Hepatocyte (in vitro differentiated cells): Measurements from ENCODE around the gene HK3.

Source experiments
- EZH2 ChIP-seq: fragments of 200-600 bp; sonication (generic); IDR thresholded peaks from 2 replicates; pipeline ENCODE4 v1.6.1; 2016; ENCODE audit warnings: antibody characterized with exemption, mild to moderate bottlenecking, borderline replicate concordance
- EZH2phosphoT487 ChIP-seq: fragments of 200-600 bp; sonication (generic); IDR thresholded peaks from one replicate; pipeline ENCODE4 v1.6.1; 2018; ENCODE audit warnings: antibody characterized with exemption, mild to moderate bottlenecking, low read depth, moderate library complexity; ENCODE audit not compliant: unreplicated experiment, severe bottlenecking
- TF ChIP-seq, protein P1 (sequence below): fragments of 200-600 bp; sonication (generic); IDR thresholded peaks from 2 replicates; pipeline ENCODE4 v1.5.1; 2016; ENCODE audit warnings: antibody characterized with exemption, mild to moderate bottlenecking; ENCODE audit not compliant: poor library complexity

GRCh38 chr5:176860381-176860780 lies 38.8 kb downstream of the HK3 start:
- TF ChIP-seq, protein P1, sequence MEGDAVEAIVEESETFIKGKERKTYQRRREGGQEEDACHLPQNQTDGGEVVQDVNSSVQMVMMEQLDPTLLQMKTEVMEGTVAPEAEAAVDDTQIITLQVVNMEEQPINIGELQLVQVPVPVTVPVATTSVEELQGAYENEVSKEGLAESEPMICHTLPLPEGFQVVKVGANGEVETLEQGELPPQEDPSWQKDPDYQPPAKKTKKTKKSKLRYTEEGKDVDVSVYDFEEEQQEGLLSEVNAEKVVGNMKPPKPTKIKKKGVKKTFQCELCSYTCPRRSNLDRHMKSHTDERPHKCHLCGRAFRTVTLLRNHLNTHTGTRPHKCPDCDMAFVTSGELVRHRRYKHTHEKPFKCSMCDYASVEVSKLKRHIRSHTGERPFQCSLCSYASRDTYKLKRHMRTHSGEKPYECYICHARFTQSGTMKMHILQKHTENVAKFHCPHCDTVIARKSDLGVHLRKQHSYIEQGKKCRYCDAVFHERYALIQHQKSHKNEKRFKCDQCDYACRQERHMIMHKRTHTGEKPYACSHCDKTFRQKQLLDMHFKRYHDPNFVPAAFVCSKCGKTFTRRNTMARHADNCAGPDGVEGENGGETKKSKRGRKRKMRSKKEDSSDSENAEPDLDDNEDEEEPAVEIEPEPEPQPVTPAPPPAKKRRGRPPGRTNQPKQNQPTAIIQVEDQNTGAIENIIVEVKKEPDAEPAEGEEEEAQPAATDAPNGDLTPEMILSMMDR, result no peak
- no peak for TF ChIP-seq EZH2
- TF ChIP-seq EZH2phosphoT487, result no peak
